DLD1 (cell line): ENCODE results near the gene RARS2.
"Not testable (repeated sequence)": the region's sequence is repeated elsewhere in the genome, so short reads cannot be mapped to it uniquely, and the experiment has no call there.

Experiments used
- in situ Hi-C: cut with HindIII; loops from 2 replicates; pipeline ENCODE4 v1.10.0; 2017; ENCODE audit warnings: low sequenced_read_pairs

The RARS2 gene

GRCh38 chr6:87504441-87504840 lies 85.3 kb downstream of the RARS2 start:
- in situ Hi-C loops, result no loop called here

- in situ Hi-C loops, result no loop called here
Observed at GRCh38 chr6:87501809-87502572, 87.8 kb downstream of the RARS2 start.

DNA sequence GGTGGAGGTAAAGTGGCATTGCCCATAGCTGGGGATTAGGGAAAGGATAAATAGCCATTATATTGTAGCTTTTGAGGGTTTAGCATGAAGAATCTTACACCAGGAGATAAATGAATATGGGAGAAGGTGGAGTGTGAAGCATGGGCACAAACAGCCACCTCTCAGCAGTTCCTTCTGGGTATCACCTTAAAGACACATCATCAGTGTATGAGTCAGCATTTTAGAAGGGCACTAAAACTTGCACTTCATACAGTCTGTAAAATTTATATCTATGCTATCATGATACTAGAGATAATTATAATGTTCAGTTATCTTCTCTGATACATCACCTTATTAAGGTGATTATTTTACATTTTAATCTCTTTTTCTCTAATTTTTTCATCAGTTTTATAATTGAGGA lies 91.7 kb downstream of the RARS2 start:
- in situ Hi-C loops, result no loop called here

GRCh38 chr6:87494761-87495422 lies 94.9 kb downstream of the RARS2 start:
- in situ Hi-C loops, result no loop called here

- in situ Hi-C loops, result not testable (repeated sequence)
Observed at GRCh38 chr6:87489326-87489725, 100.5 kb downstream of the RARS2 start.

DNA sequence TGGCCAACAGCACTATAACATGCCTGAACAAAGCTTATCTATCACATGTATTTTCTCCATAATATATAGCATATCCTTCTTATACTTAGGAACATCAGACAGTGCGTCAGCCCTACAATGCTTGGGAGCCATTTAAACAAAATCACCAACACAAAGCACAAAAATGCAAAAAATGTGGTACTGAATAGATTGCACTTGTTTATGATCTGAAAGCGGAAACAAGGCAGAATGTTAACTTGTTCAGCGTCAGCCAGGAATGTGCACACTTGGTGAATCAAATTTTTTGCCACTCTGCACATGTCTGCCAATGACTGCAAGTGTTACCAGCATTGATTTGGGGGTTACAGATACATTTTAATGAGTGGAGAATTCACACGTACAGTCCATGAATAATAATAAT lies 102.2 kb downstream of the RARS2 start:
- in situ Hi-C loops, result no loop called here

- in situ Hi-C loops, result no loop called here
Observed at GRCh38 chr6:87484491-87484890, 105.3 kb downstream of the RARS2 start.

DNA sequence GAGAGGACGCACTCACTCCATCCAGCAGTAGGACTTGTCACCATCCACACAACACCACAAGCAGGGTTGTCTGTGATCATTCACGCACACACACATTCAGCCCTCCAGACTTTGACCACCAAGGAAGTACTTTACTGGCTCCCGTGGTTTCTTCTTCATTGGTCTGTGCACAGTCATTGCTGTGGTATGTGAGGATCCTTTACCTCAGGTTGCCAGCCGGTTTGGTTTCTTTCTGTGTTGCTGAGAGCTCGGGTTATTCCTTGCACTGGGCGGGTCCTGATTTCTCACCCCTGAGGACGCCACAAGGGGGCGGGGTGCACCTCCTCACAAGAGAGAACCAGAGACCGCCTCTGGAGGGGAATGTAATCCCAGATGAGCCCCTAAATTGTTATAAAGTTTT lies 105.9 kb downstream of the RARS2 start:
- in situ Hi-C loops, result no loop called here

DNA sequence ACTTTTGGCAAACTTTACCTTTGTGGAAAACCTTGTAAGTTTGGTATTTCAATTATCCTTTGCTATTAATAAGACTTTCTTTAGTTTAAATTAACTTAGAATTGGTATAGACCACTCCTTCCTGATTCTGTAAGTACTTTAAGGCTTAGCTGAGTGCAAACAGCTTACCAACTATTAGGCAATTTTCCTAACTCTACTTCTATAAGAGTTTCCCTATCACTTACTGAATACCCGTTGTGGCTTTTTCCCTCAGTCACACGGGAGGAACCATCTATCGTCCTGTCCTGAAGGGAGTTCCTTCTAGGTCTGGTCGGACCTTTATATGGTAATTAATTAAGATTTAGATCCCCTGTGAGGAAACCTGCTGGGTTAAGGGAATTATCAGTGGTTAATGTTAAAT lies 107.4 kb downstream of the RARS2 start:
- in situ Hi-C loops, result no loop called here

DNA sequence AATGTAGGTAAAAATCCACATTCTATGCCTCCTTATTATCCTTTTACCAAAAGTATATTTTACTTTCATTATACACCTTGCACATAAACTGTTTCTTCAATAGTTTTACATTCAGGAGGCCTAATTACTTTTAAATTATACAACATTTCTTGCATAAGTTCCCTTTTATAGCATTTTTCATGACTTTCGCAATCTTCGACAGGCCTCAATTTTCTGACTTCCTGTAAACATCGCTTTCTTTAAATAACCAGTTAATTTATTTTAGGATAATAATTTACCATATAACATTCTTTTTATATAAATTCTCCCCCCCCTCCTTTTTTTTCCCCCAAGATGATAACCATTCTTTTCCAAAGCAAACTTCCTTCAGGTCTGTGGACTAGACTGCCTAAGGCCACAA lies 107.9 kb downstream of the RARS2 start:
- in situ Hi-C loops, result no loop called here

- in situ Hi-C loops, result no loop called here
Observed at GRCh38 chr6:87473419-87473903, 116.3 kb downstream of the RARS2 start.

DNA sequence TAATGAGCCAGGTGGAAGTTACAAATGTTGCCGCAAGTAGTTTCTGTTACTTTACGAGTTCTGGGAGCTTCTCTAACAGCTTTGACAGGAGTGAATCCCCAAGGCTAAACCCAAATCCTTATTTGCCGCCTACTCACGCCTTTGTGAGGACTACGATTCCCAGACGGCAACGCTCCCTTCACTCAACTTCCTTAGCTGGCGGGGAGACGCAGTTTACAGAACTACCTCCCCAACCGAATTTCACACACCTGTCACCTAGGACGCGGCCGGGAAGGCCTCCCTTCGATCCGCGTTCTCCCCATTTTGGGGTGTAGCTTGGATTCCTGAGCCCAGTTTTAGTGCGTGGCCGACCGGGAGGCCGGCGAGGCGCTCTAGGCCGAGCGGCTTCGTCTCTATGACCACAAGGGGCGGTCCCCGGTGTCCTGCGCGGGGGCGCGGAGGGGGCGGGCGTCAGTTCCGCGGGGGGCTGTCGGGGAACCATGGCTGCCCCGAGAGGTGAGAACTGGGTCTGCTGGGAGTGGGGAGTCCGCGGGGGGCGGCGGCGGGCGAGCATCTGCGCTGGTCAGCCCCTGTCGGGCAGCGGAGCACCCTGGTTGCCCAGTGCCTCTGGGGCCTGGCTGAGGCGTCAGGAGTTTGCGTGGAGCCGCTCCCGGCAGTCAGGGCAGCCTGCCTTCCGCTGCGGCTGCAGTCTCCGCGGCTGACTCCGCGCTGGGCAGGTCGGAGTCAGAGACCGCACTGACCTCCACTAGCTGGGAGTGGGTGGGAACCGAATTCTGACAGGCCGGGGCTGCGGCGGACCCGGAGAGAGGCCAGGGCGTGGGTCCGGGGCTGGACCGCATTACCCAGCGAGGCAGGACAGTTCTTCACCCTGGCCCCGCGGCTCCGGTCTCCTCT lies 117.0 kb downstream of the RARS2 start, which contains the start of gene SLC35A1:
TSS of gene SLC35A1 (plus strand) at position 450 of the 894 bp plus-strand sequence. CDS start at position 480, 30 bp downstream.
- in situ Hi-C loops, result no loop called here

DNA sequence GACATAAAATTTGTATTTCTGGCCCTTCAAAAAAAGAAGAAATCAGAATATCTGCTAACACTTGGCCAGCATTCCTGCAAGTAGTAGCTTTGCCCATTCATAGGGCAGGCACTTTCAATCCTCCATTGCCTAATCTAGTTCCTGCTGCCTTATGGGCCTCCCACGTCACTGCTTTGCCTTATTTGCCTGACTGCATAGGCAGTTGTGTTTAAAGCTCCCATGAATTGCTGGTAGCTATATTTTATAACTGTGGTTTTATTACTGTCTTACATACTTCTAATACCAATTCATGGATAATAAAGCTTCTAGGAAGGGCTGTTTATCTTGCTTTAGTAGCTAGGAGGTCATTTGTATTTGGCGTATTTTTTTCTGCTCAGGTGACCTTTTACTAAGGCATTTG lies 124.7 kb downstream of the RARS2 start:
- in situ Hi-C loops, result no loop called here
